Esophagus squamous epithelium (tissue), 5 donors: ENCODE results near the gene ATG2A. TPM values are rescaled to one million over a fixed set of nuclear protein-coding genes. Genes with fewer than 3 reads are reported as not detected.

Experiments
- DNase-seq: peaks from one replicate; lab custom pipeline; 2025; lab: John Stamatoyannopoulos, UW
- H3K27ac ChIP-seq, 4 donors: fragments of 200-600 bp; sonication (generic); one replicate each; pipeline ENCODE4 v1.5.1; 2016 to 2019; ENCODE audit warnings: mild to moderate bottlenecking in 1 of 4
- H3K27me3 ChIP-seq, 4 donors: fragments of 200-600 bp; sonication (generic); 1 replicate in 3 of 4; 2 replicates in 1 of 4; pipeline versions ENCODE4 v1.5.1 to v1.6.0; 2017 to 2021; ENCODE audit warnings: antibody characterized with exemption in 1 of 4
- H3K36me3 ChIP-seq, 3 donors: fragments of 200-600 bp; sonication (generic); one replicate each; pipeline ENCODE4 v1.5.1; 2016 to 2019
- H3K4me1 ChIP-seq, 3 donors: fragments of 200-600 bp; sonication (generic); one replicate each; pipeline ENCODE4 v1.5.1; 2017 to 2019
- H3K4me3 ChIP-seq, 4 donors: fragments of 200-600 bp; sonication (generic); 1 replicate in 3 of 4; 2 replicates in 1 of 4; pipeline ENCODE4 v1.5.1; 2016 to 2019; ENCODE audit warnings: mild to moderate bottlenecking in 2 of 4, moderate library complexity in 1 of 4
- H3K9me3 ChIP-seq, 3 donors: fragments of 200-600 bp; sonication (generic); one replicate each; pipeline ENCODE4 v1.5.1; 2016 to 2019
- POLR2A ChIP-seq, 4 donors: fragments of 450-650 bp; IDR thresholded peaks; one replicate each; pipeline ENCODE4 v1.6.1; 2017; ENCODE audit warnings: antibody characterized with exemption in 4 of 4, mild to moderate bottlenecking in 4 of 4, moderate library complexity in 3 of 4
- WGBS, 2 donors: methylation state at CpG; one replicate each; pipeline ENCODE4 v1.1.5; 2018; 5-methylcytosine and 5-hydroxymethylcytosine counted together
- intact Hi-C: fragments of 100-400 bp; cut with DNase I; formaldehyde crosslinking; loops from one replicate; pipeline ENCODE4 v1.15.0; 2022
- total RNA-seq, 4 donors: library from RNA; depleted of rRNA; stranded (reverse); fragments of >200 nt; gene quantifications; one replicate each; pipeline ENCODE4 v1.1.0, GENCODE V29; 2016
- TF ChIP-seq, protein P1 (sequence below), 6 experiments: fragments of 450-650 bp in 4 of 6; fragments of 200-600 bp in 2 of 6; sonication (generic) in 2 of 6; IDR thresholded peaks; one replicate each; pipeline ENCODE4 v1.5.1; 2016 to 2019; ENCODE audit warnings: antibody characterized with exemption in 6 of 6, mild to moderate bottlenecking in 4 of 6, moderate library complexity in 4 of 6
- donor health status: DM: yes; HTN: yes; CAD: no.

ATG2A gene
- total RNA-seq, 4 donors from 2014 or later = 14.1 to 26.1 (median 19.6) TPM

DNA sequence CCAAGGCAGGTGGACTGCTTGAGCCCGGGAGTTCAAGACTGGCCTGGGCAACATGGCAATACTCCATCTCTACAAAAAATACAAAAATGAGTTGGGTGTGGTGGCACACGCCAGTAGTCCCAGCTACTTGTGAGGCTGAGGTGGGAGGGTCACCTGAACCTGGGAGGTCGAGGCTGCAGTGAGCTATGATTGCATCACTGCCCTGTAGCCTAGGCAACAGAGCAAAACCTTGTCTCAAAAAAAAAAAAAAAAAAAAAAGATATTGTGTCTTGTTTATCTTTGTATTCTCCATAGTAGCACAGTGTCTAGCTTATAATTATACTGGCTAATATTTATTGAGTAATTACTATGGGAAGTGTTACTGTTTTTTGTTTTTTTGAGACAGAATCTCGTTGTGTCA is 34.5 kb upstream of the ATG2A start:
- WGBS, 2 donors = 35 to 50% methylated on average over 3 of the region's 4 CpGs
- Histone ChIP-seq H3K27me3 (peaks cover 0 to 10% (median 0%) of the 10 kb centered on the region in 4 donors), H3K4me1 (no peaks in the 10 kb centered on the region), H3K9me3 (no peaks in the 10 kb centered on the region), H3K36me3 (no peaks in the 10 kb centered on the region), H3K4me3 (no peak overlapping the region), H3K27ac (no peak overlapping the region)
- TF ChIP-seq, protein P1, sequence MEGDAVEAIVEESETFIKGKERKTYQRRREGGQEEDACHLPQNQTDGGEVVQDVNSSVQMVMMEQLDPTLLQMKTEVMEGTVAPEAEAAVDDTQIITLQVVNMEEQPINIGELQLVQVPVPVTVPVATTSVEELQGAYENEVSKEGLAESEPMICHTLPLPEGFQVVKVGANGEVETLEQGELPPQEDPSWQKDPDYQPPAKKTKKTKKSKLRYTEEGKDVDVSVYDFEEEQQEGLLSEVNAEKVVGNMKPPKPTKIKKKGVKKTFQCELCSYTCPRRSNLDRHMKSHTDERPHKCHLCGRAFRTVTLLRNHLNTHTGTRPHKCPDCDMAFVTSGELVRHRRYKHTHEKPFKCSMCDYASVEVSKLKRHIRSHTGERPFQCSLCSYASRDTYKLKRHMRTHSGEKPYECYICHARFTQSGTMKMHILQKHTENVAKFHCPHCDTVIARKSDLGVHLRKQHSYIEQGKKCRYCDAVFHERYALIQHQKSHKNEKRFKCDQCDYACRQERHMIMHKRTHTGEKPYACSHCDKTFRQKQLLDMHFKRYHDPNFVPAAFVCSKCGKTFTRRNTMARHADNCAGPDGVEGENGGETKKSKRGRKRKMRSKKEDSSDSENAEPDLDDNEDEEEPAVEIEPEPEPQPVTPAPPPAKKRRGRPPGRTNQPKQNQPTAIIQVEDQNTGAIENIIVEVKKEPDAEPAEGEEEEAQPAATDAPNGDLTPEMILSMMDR (IDR thresholded peaks at IDR 0.05) = no peak
- TF ChIP-seq POLR2A (IDR thresholded peaks at IDR 0.05) = no peak
- DNase-seq = no peak
- intact Hi-C loops = no loop called here

DNA sequence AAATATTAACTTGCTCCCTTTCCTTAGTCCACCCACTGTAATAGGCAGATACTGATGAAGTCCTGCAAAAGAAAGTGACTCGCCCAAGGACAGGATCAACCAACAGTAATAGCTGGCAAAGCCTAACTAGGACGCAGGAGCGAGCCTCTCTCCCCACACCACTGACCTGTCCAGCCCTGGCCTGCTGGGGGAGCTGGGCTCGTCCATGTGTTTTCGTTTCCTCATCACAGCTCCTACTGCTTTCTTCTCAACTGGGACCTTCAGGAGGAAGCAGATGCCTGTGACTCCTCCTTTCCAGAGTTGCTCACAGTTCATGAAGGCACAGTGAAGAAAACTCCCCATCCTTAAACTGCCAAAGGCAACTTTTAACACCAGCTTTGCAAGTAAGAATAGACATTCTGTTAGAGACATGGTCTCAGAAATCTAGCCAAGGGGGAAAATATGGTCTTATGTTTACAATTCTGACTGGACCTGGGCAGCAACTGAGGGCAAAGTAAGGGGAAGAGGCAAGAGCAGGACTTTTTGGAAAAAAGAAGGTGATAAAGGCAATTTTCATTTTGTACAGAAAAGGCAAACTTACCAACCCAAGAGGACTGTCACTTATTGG is 30.3 kb upstream of the ATG2A start:
- Histone ChIP-seq H3K27ac (no peak overlapping the region), H3K27me3 (peaks cover 0 to 4% (median 0%) of the 10 kb centered on the region in 4 donors), H3K9me3 (no peaks in the 10 kb centered on the region), H3K4me1 (no peaks in the 10 kb centered on the region), H3K36me3 (no peaks in the 10 kb centered on the region), H3K4me3 (no peak overlapping the region)
- WGBS, 2 donors = 50 to 65% methylated on average over 5 of the region's 5 CpGs
- TF ChIP-seq POLR2A (IDR thresholded peaks at IDR 0.05) = no peak
- intact Hi-C loops = no loop called here
- DNase-seq = no peak

DNA sequence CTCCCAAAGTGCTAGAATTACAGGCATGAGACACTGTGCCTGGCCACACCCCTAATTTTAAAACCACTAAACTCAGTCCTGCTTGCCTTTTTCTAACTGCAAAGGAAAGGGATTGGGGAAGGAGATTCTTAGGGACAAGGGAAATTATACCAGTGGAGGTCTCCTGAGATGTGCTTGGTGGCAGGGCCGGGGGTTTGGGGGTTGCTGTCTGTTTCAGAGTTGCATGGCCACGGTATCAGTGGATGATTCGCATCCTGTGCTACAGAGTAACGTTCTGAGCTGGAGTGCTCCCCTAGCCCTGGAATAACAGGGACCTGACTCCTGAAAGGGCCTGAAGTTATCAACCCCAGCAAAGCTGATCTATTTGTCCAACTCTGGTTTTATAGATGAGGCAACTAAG is 19.5 kb upstream of the ATG2A start:
- DNase-seq = no peak
- H3K36me3 ChIP-seq = peaks cover 6 to 37% (median 10%) of the 10 kb centered on the region in 3 donors
- no peaks in the 10 kb centered on the region for H3K27me3 ChIP-seq
- H3K4me3 ChIP-seq = no peak overlapping the region
- H3K4me1 ChIP-seq = peaks cover 0 to 10% (median 0%) of the 10 kb centered on the region in 3 donors
- intact Hi-C loops = no loop called here
- WGBS, 2 donors = 67 to 71% methylated on average over 2 to 4 of the region's 4 CpGs
- H3K9me3 ChIP-seq = no peaks in the 10 kb centered on the region
- no peak overlapping the region for H3K27ac ChIP-seq
- TF ChIP-seq POLR2A (IDR thresholded peaks at IDR 0.05) = no peak
- TF ChIP-seq, protein P1 (IDR thresholded peaks at IDR 0.05) = no peak

DNA sequence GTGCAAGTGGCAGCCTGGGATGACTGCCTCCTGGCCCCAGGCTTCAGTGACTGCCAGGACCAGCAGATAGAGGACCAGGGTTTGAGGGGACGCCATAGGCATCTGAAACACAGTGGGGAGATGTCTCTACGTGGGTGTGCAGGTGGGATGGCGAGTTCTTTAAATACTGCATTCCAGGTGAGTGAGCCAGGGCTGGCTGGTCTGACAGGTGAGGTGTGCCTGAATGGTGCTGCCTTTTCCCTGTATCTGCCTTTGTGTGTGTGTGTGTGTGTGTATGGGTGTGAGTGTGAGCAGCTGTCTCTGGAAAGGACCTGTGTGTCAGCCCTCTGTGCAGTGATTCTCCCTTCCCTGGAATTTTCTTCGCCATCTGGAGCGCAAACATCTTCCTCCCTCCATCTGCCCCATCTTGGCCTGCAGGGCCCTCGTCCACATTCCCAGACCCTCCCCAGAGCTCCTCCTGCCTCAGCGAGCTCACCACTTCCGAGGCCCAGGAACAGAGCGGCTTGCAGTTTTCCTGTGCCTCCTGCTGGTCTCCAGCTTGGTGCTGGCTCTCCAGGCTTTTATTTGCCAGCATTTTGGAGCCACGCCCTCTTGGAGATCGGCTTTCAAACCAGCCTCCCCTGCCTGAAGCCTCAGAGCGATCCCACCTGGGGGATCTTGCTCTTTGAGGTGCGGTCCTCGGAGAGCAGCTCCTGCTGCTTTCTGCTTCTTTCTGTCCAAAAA is 18.5 kb upstream of the ATG2A start, which contains the start of gene GPHA2:
TSS of gene GPHA2 (minus strand) at position 535 of the 723 bp plus-strand sequence. CDS start at position 102, 433 bp downstream.
- DNase-seq = no peak
- intact Hi-C loops = no loop called here
- 58% methylated on average over 8 to 9 of the region's 14 CpGs for WGBS, 2 donors
- Histone ChIP-seq H3K27me3 (no peaks in the 10 kb centered on the region), H3K4me1 (peaks cover 0 to 10% (median 0%) of the 10 kb centered on the region in 3 donors), H3K4me3 (no peak within 1 kb of the TSS), H3K27ac (no peak within 1 kb of the TSS), H3K9me3 (no peaks in the 10 kb centered on the region), H3K36me3 (peaks cover 15 to 47% (median 18%) of the 10 kb centered on the region in 3 donors)
- TF ChIP-seq, protein P1 (IDR thresholded peaks at IDR 0.05) = no peak
- TF ChIP-seq POLR2A (IDR thresholded peaks at IDR 0.05) = no peak

DNA sequence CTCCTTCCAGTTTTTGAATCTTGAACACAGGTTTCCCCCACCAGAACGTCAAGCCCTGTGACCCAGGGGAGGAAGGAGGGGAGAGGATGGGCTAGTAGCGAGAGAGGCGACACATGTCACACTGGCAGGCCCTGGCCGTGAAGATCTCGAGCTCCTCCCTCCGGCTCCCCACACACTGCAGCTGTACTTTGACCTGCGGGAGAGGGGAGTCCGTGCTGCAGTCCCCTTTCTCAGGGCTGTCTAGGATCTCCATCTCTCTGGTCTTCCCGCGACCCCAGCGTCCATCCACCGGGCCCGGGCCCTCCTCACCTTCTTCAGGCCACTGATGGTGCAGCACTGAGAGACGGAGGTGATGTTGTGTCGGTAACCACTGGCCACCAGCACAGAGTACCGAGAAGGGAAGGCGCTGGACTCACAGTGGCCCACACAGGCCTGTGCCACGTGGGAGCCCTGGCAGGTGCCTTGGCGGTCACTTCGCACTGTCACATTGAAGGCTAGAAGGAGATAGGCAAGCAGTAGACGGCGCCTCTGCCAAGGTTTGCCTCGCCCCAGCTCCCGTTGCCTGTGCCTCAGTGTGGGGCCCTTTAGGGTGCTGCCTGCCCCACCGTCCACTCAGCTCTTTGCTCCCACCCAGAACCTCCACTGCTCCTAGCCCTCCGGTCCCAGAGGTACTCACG is 17.8 kb upstream of the ATG2A start:
- Histone ChIP-seq H3K4me1 (peaks cover 0 to 10% (median 0%) of the 10 kb centered on the region in 3 donors), H3K36me3 (peaks cover 19 to 54% (median 24%) of the 10 kb centered on the region in 3 donors), H3K27ac (no peak overlapping the region), H3K9me3 (no peaks in the 10 kb centered on the region), H3K27me3 (no peaks in the 10 kb centered on the region), H3K4me3 (no peak overlapping the region)
- no peak for TF ChIP-seq POLR2A (IDR thresholded peaks at IDR 0.05)
- TF ChIP-seq, protein P1 (IDR thresholded peaks at IDR 0.05) = no peak
- DNase-seq = no peak
- WGBS, 2 donors = 75 to 82% methylated on average over 17 to 20 of the region's 27 CpGs
- intact Hi-C loops = no loop called here
